NCI-H748 treated with DMSO at 0.1 percent for 48 hours (cell line): ENCODE data around the gene UBE2Z.
"Not testable (repeated sequence)": the region's sequence is repeated elsewhere in the genome, so short reads cannot be mapped to it uniquely, and the experiment has no call there.

ENCODE experiments used
- DNase-seq: peaks from one replicate; lab custom pipeline; 2025; lab: John Stamatoyannopoulos, UW

The UBE2Z gene

GRCh38 chr17:48904428-48904827 lies 3.8 kb upstream of the UBE2Z start:
- DNase-seq, result no peak

DNA sequence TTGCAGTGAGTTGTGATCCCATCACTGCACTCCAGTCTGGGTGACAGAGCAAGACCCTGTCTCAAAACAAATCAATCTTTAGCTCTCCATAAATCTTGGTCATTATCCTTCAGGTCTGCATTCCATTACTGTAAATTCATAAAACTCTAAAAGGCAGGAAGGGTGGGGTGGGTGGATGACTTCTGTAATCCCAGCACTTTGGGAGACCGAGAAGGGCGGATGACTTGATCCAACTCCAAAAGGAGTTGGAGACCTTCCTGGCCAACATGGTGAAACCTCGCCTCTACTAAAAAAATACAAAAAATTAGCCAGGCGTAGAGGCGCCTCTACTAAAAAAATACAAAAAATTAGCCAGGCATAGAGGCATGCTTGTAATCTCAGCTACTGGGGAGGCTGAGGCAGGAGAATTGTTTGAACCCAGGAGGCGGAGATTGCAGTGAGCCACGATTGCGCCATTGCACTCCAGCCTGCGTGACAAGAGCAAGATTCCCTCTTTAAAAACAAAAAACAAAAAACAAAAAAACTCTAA lies 2.2 kb upstream of the UBE2Z start:
- DNase-seq, result no peak

- DNase-seq, result no peak
Measured at GRCh38 chr17:48907713-48908046, 527 bp upstream of the UBE2Z start.

DNA sequence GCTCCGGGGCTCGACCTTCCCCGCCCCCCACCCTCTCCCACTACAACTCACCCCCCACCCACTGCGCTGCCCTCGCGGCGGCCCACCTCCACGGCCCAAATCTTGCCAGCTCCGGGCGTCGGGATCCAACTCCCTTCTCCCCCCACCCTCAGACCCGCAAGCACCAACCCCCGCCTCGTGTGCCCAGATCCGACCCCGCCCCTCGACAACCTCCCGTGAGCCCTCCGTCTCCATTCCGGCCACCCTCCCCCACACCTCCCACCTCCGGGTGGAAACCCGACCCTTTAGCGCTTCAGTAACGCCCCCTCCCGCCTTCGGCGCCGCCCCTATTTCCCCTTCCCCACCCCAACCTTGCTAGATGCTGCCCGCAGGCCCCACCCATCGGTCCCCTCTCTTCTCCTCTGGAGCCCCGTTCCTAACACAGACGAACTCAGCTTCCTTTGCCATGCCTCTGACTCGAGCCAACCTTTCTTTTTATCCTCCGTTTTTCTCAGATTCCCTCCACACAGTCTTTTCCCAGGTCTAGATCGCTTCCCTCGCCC lies 717 bp downstream of the UBE2Z start:
- DNase-seq, result peak; percentile 74

GRCh38 chr17:48909783-48910182 lies 1.6 kb downstream of the UBE2Z start:
- no peak for DNase-seq

DNA sequence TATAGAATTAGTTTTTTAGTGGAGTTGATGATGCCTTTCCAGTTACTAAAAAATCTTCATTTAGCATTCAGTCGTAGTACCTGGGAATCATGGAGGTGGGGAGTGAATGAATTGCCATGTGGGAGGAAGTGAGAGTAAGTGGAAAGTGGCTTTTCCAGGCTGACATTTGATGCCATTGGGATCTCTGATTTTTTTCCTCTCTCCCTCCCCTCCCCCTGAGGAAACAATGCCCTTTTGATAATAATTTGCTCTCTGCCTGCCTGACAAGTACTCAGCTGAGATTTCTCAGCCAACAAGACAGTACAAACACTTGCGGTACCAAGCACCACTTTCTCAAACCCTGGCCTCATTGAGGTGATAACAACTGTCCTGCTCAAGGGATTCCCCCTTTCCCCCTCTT lies 2.2 kb downstream of the UBE2Z start:
- no peak for DNase-seq

GRCh38 chr17:48912476-48912875 lies 4.3 kb downstream of the UBE2Z start:
- no peak for DNase-seq

DNA sequence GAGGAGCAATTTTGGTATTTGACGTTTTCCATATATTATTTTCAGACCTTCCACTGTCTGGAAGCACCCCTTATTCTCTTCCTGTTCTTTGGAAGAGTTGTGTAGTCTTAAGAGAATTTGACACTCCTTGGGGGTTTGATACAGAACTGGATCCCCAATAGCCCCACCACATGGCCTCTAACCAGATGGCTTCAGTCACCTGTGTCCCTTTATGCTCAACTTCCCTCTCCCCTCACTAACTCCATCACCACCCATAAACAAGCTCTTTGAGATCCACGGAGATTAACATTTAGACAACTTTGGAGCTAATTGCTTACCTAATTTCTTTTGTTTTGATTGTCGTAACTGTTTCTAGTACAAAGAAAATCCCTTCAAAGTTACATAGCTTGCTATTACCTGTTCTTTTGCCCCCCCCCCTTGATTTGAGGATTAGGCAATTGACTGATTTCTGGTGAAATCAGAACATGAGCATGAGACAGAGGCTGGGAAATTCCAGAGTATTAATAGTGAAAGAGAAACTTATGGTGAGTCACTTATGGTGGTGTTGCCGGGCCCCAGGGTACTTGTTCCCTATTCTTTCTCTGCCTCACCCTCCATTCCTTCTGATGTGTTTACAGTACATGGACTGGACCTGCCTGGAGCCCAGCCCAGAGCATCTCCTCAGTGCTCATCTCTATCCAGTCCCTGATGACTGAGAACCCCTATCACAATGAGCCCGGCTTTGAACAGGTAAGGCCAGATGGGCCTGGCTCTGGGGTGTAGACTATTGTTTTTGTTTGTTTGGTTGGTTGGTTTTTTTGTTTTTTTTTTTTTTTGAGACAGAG lies 7.5 kb downstream of the UBE2Z start:
- no peak for DNase-seq

DNA sequence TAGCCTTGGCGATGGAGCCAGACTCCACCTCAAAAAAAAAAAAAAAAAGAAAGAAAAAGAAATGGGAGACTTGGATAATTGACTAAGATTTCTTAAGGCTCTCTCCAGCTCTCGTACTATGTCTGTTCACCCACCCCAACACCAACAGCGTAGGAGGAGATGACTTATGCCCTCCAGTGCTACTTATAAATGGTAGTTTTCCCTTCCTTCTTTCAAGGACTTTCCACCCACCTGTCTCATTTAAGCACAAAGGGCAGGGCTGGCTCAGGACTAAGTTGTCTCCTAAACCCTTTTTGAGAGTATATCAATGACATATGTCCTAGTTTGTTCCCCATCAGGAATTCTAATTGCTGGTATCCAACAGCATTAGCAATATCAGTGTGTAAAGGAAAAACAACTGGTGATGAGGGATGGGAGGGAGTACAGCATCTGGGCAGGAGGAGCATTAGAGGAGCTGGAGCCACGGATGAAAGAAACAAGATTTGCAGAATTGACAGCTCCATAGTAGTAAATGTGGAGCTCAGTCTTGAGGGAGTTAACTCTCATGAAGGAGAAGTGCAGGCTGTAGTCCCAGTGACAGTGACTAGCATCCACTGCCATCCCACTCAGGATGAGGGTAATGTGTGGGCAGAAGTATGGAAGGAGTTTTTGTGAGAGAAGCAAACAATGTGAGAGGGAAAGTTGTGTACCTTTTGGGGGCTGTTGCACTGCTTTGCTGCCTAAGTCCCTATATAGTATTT lies 17.2 kb downstream of the UBE2Z start:
- no peak for DNase-seq

GRCh38 chr17:48925991-48926342 lies 17.8 kb downstream of the UBE2Z start:
- DNase-seq, result no peak

GRCh38 chr17:48927978-48928745 lies 20.0 kb downstream of the UBE2Z start:
- DNase-seq, result no peak

DNA sequence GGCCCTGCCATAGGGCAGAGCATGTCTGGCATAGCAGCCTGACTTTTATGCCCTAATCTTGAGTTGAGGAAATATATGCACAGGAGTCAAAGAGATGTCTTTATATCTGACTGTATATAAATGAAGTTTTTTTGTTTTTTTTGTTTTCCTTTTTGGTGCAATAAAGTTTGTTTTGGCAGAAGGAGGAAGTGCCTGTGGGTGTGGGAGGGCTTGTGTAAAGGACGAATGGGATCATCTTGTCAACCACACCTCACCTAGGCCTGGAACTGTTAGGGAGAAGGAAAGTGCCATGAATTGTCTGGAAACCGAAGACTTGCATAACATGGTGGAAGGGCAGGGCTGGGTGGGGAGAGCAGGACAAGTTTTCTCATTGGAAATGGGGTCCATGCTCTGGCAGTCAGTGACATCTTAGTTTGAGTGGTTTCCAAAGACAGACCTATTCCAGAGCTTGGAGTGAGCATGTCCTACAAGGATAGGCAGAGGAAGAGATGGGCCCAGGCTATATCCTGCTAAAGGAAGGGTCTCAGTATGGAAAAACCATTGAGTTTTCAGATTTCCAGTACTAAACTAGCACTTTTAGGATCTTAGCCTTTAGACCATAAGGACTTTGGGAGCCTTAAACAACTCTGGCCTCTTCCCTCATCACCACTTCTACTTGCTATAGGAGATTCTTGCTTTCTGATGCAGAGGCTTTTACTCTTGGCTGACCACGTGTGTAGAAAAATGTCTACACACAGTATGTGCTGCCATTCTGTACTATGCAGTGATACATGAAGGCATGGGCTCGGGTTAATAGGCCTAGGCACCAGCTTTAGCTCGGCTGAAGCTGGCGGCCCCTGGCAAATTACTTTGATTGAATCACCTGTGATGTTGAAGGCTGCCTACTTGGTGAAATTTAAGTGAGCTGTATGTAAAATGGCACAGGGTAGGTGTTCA lies 20.9 kb downstream of the UBE2Z start:
- no peak for DNase-seq

GRCh38 chr17:48929812-48930165 lies 21.6 kb downstream of the UBE2Z start:
- DNase-seq, result no peak

- DNase-seq, result no peak
Measured at GRCh38 chr17:48930435-48930873, 22.2 kb downstream of the UBE2Z start.

GRCh38 chr17:48933035-48933434 lies 24.8 kb downstream of the UBE2Z start:
- no peak for DNase-seq

DNA sequence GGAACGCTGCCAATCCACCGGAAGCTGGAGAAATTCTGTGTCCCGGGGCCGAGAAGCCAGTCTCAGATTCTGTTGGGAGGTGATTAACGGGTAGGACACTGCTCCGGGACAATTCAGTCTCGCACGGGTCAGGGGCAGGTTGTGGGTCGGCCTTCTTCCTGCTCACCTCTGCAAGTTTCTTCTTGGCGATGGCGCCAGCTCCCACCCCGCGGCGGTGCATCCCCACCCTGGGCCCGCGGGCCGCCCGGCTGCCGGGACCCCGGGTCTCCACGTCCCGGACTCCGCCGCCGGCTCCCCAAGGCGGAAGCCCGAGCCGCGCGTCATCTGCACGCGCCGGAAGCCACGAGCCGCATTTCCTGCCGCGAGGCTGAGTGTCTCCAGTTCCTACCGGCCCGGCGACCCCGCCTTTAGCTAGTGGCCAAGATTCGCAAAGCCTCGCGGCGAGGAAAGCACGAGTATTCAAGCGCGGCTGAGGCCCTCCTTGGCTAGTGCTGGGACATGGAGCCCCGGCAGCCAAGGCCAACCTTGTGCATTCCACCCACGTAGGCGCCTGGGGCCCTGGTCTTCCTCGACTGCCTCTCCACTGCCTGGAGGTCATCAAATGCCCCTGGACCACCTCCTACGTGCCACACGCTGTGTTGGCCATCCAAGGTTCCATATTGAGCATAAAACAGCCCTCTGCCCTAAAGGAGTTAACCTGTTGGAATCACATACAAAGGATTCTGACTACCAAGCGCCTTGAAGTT lies 36.5 kb downstream of the UBE2Z start, which contains the start of gene SNF8:
SNF8 (minus strand) TSS at position 328 of the 746 bp plus-strand sequence; CDS start at position 220, 108 bp downstream.
- peak; percentile 73 for DNase-seq

- DNase-seq, result not testable (repeated sequence)
Measured at GRCh38 chr17:48945261-48945651, 37.0 kb downstream of the UBE2Z start.

DNA sequence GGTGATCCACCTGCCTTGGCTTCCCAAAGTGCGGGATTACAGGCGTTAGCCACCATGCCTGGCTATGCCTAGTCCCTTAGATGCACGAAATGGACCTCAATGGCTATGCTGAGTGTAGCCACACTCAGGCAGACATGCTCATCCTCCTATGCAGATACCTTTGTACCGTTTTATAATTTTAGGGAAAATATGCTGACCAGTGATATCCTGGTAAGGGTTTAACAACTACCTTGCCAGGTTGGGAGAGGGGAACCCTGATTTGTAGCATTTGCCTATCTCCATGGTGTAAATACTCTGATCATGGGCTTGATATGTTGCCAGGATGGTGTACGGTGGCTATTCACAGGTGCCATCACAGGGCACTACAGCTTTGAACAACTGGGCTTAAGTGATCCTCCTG lies 43.4 kb downstream of the UBE2Z start:
- DNase-seq, result no peak

GRCh38 chr17:48952904-48953303 lies 44.7 kb downstream of the UBE2Z start:
- no peak for DNase-seq

GRCh38 chr17:48954300-48954755 lies 46.1 kb downstream of the UBE2Z start:
- DNase-seq, result peak; percentile 56
